ENCODE measurements around the gene MKLN1.

DNA sequence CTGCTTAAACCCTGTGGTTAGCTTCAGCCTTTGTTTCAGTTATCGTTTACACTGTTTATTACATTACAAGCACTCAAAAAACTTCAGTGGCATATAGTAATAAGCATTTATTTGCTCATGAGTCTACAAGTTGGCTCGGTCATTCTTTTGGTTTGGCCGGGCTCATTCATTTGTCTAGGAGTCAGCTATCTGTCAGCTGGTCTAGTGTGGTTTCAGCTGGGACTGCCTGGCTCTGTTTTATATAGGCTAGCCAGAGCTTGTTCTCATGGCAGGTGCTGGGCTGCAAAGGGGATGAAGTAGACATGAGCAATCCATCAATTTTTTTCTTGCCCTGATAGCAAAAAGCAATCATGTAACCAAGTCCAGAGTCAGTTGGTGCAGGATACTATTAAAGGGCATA, 103.6 kb downstream of the MKLN1 start:
- TF ChIP-seq, protein P1, sequence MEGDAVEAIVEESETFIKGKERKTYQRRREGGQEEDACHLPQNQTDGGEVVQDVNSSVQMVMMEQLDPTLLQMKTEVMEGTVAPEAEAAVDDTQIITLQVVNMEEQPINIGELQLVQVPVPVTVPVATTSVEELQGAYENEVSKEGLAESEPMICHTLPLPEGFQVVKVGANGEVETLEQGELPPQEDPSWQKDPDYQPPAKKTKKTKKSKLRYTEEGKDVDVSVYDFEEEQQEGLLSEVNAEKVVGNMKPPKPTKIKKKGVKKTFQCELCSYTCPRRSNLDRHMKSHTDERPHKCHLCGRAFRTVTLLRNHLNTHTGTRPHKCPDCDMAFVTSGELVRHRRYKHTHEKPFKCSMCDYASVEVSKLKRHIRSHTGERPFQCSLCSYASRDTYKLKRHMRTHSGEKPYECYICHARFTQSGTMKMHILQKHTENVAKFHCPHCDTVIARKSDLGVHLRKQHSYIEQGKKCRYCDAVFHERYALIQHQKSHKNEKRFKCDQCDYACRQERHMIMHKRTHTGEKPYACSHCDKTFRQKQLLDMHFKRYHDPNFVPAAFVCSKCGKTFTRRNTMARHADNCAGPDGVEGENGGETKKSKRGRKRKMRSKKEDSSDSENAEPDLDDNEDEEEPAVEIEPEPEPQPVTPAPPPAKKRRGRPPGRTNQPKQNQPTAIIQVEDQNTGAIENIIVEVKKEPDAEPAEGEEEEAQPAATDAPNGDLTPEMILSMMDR (IDR thresholded peaks at IDR 0.05) = no peak
- no peak for TF ChIP-seq EP300 (IDR thresholded peaks at IDR 0.05)
